Nephron progenitor cell (in vitro differentiated cells): ENCODE data around the gene MMP15.

ENCODE experiments used
- DNase-seq: peaks from one replicate; pipeline ENCODE4 v3.0.0; 2021
- H3K27ac Mint-ChIP-seq: 2 replicates; pipeline ENCODE4 v1.8.0; 2021; ENCODE audit warnings: mild to moderate bottlenecking, moderate library complexity, mixed read lengths
- H3K27me3 Mint-ChIP-seq: 2 replicates; pipeline ENCODE4 v1.8.0; 2021; ENCODE audit warnings: mild to moderate bottlenecking, low read depth, mixed read lengths; ENCODE audit not compliant: poor library complexity
- H3K36me3 Mint-ChIP-seq: 2 replicates; pipeline ENCODE4 v1.8.0; 2021; ENCODE audit warnings: low read depth, mixed read lengths
- H3K4me1 Mint-ChIP-seq: 2 replicates; pipeline ENCODE4 v1.8.0; 2021; ENCODE audit warnings: mixed read lengths
- H3K4me3 Mint-ChIP-seq: 2 replicates; pipeline ENCODE4 v1.8.0; 2021; ENCODE audit warnings: mild to moderate bottlenecking, moderate library complexity, mixed read lengths
- H3K9me3 Mint-ChIP-seq: 2 replicates; pipeline ENCODE4 v1.8.0; 2021; ENCODE audit warnings: mild to moderate bottlenecking, moderate library complexity, mixed read lengths
- CTCF ChIP-seq: fragments of 200-600 bp; sonication (generic); IDR thresholded peaks from 2 replicates; pipeline ENCODE4 v1.5.0; 2021; ENCODE audit warnings: antibody characterized with exemption

The MMP15 gene

DNA sequence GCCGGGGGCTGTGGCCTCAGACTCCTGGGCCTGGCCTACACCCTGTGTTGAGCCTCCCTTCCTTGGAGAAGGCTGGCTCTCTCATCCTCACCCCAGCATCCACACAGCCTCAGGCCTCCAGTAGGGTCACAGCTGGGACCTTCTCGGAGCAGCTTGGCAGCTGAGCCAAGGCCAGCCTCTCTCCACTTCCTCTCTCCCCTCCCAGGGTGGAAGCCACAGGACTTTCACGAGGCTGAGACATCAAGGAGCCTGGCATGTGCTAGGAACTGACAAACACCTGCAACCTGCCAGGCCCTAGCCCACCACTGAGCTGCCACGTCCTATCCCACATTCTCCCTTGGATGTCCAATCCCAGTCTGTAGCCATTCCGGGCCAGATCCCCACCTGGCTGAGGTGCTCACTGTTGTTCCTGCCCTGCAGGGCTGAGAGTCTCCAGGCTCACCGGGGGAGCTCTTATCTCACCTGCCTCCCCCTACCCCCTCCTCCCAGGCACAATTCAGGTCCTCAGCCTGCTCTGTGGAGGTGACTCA is 3.1 kb downstream of the MMP15 start:
- Mint-ChIP-seq H3K4me1 (peaks cover 45% of the 10 kb centered on the region), H3K27ac (no peak overlapping the region)
- TF ChIP-seq CTCF: no peak

GRCh38 chr16:58029410-58029809 is 3.9 kb downstream of the MMP15 start:
- no peak for TF ChIP-seq CTCF
- H3K27me3 Mint-ChIP-seq: peaks cover 36% of the 10 kb centered on the region
- H3K36me3 Mint-ChIP-seq: no peaks in the 10 kb centered on the region
- peak overlapping the region; percentile 45 for H3K4me3 Mint-ChIP-seq
- H3K27ac Mint-ChIP-seq: no peak overlapping the region
- H3K4me1 Mint-ChIP-seq: peaks cover 50% of the 10 kb centered on the region
- no peaks in the 10 kb centered on the region for H3K9me3 Mint-ChIP-seq
- DNase-seq: no peak

More for the DNA sequence above, 3.1 kb downstream of the MMP15 start:
- H3K4me3 Mint-ChIP-seq: no peak overlapping the region
- no peaks in the 10 kb centered on the region for H3K9me3 Mint-ChIP-seq
- H3K27me3 Mint-ChIP-seq: peaks cover 44% of the 10 kb centered on the region
- no peaks in the 10 kb centered on the region for H3K36me3 Mint-ChIP-seq
- no peak for DNase-seq

- no peak for DNase-seq
Observed at GRCh38 chr16:58030136-58030840, 4.7 kb downstream of the MMP15 start.

DNA sequence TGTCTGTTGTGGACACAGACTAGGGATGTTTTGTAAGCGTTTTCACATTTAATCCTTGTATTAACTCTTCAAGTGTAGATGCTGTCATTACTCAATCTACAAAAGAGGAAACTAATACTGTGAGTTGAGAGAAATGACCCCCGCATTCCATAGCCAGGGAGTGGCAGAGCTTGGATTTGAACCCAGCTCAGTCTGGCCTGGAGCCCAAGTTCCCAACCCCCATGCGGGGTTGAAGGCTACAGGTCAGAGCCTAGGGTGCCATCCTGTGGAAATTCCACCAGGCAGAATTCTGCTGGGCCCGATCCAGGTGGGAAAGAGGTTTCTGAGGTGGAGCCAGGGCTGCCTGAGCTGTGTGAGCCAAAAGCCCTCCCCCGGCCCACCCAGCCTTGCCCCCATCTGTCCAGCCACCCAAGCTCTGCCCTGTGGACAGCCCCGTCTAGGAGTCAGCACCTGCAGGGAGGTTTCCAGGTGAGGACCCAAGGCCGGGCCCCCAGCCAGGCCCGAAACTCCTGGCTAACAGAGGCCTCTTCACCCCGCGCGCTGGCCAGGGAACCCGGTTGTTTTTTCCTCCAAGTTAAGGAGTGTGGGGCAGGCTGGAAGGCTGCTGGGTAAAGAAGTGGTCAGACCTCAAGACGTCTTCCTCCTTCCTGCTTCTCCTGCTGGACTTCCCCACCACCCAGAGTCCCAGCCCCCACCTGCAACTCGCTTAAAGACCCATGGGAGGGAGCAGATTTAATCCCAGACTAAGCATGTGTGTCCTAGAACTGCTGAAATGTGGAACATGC is 5.7 kb downstream of the MMP15 start:
- peaks cover 56% of the 10 kb centered on the region for H3K4me1 Mint-ChIP-seq
- no peak for DNase-seq
- TF ChIP-seq CTCF: no peak
- H3K4me3 Mint-ChIP-seq: no peak overlapping the region
- no peaks in the 10 kb centered on the region for H3K36me3 Mint-ChIP-seq
- H3K27me3 Mint-ChIP-seq: peaks cover 25% of the 10 kb centered on the region
- no peak overlapping the region for H3K27ac Mint-ChIP-seq
- H3K9me3 Mint-ChIP-seq: no peaks in the 10 kb centered on the region

More at GRCh38 chr16:58030136-58030840, 4.7 kb downstream of the MMP15 start:
- no peak overlapping the region for H3K4me3 Mint-ChIP-seq
- TF ChIP-seq CTCF: no peak
- H3K27ac Mint-ChIP-seq: peak overlapping the region; percentile 23
- peaks cover 27% of the 10 kb centered on the region for H3K27me3 Mint-ChIP-seq
- no peaks in the 10 kb centered on the region for H3K9me3 Mint-ChIP-seq
- no peaks in the 10 kb centered on the region for H3K36me3 Mint-ChIP-seq
- H3K4me1 Mint-ChIP-seq: peaks cover 52% of the 10 kb centered on the region

DNA sequence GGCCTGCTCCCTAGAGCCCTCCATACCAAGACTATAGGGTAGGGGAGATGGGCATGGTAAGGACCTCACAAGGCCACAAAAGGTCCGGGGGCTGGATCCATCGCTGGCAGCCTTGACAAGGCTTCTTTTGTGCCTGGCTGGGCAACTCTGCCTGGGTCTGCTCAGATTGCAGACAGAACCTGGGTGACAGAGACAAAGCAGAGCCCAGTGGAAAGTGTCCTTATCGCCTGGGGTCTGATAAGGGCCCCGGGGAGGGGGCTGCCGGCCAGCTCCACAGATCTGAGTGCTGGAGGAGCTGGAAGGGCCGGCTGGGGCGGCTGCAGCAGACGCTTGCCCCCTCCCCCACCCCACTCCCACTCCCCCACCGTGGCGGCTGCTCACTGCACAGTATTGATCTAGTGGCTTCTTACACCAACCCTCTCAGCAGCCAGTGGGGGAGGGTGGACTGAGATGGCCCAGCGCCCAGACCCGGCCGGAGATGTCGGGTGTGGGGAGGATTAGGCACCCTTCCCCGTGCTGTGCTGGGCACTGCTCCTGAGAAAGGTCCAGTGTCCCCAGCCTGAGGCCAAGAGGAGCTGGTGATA is 7.2 kb downstream of the MMP15 start:
- no peak for TF ChIP-seq CTCF
- peak; percentile 40 for DNase-seq
- H3K36me3 Mint-ChIP-seq: peaks cover 6% of the 10 kb centered on the region

More for the DNA sequence above, 7.2 kb downstream of the MMP15 start:
- H3K27ac Mint-ChIP-seq: no peak overlapping the region
- H3K4me1 Mint-ChIP-seq: peaks cover 53% of the 10 kb centered on the region
- peaks cover 25% of the 10 kb centered on the region for H3K27me3 Mint-ChIP-seq
- no peaks in the 10 kb centered on the region for H3K9me3 Mint-ChIP-seq
- H3K4me3 Mint-ChIP-seq: no peak overlapping the region
